Activated CD4-positive, CD25-positive, alpha-beta regulatory T cell treated with anti-CD3 and anti-CD28 coated beads, Interleukin-2, amount 50 U/mL, for 16 hours (primary cell): Measurements from ENCODE around the gene POLE4.

ENCODE experiments used
- DNase-seq: peaks from one replicate; pipeline ENCODE4 v3.0.0-alpha.2; 2020; ENCODE audit warnings: low read depth, low spot score

The POLE4 gene

GRCh38 chr2:74958274-74959105 is at the start of gene POLE4:
TSS of gene POLE4 (plus strand) at chr2:74958643. CDS start at chr2:74958680, 37 bp downstream.
- DNase-seq = peak; percentile 87

GRCh38 chr2:74908748-74909444 is 49.5 kb upstream of the POLE4 start:
- no peak for DNase-seq

GRCh38 chr2:74910245-74910644 is 48.2 kb upstream of the POLE4 start:
- DNase-seq = no peak

- DNase-seq = no peak
Observed at GRCh38 chr2:74911061-74911460, 47.4 kb upstream of the POLE4 start.

- no peak for DNase-seq
Observed at GRCh38 chr2:74915743-74916142, 42.7 kb upstream of the POLE4 start.

- DNase-seq = no peak
Observed at GRCh38 chr2:74916394-74916793, 42.0 kb upstream of the POLE4 start.

GRCh38 chr2:74917702-74918619 is 40.5 kb upstream of the POLE4 start:
- DNase-seq = no peak

- DNase-seq = peak; percentile 52
Observed at GRCh38 chr2:74919827-74920226, 38.6 kb upstream of the POLE4 start.

GRCh38 chr2:74921236-74921736 is 37.2 kb upstream of the POLE4 start:
- DNase-seq = no peak

- no peak for DNase-seq
Observed at GRCh38 chr2:74922592-74923227, 35.7 kb upstream of the POLE4 start.

GRCh38 chr2:74924463-74925265 is 33.8 kb upstream of the POLE4 start:
- DNase-seq = no peak

- no peak for DNase-seq
Observed at GRCh38 chr2:74925361-74925786, 33.1 kb upstream of the POLE4 start.

- DNase-seq = no peak
Observed at GRCh38 chr2:74927621-74928020, 30.8 kb upstream of the POLE4 start.

- DNase-seq = no peak
Observed at GRCh38 chr2:74930811-74931486, 27.5 kb upstream of the POLE4 start.

- no peak for DNase-seq
Observed at GRCh38 chr2:74931940-74932339, 26.5 kb upstream of the POLE4 start.

- no peak for DNase-seq
Observed at GRCh38 chr2:74935975-74936391, 22.5 kb upstream of the POLE4 start.

GRCh38 chr2:74937221-74937880 is 21.1 kb upstream of the POLE4 start:
- no peak for DNase-seq

- DNase-seq = no peak
Observed at GRCh38 chr2:74938264-74938663, 20.2 kb upstream of the POLE4 start.
